Mammary epithelial cell (primary cell): ENCODE measurements around the gene SRD5A3.

ENCODE experiments used
- CTCF ChIP-seq, 2 donors: IDR thresholded peaks in 1 of 2; conservative IDR thresholded peaks in 1 of 2; 2 replicates each; pipeline ENCODE4 v1.5.1; 2011 to 2012; ENCODE audit warnings: inconsistent platforms in 2 of 2, low read length in 2 of 2, mild to moderate bottlenecking in 2 of 2, control low read depth in 1 of 2, low read depth in 1 of 2; ENCODE audit not compliant: insufficient read depth in 1 of 2; ENCODE audit errors: extremely low read depth in 1 of 2
- EZH2 ChIP-seq: IDR thresholded peaks from 2 replicates; pipeline ENCODE4 v1.6.1; 2012; ENCODE audit warnings: low read length, inconsistent platforms, borderline replicate concordance

GRCh38 chr4:55359397-55359916 is 13.4 kb downstream of the SRD5A3 start:
- TF ChIP-seq CTCF (conservative IDR thresholded peaks at IDR 0.05 in 1 of 2, IDR thresholded peaks at IDR 0.05 in 1 of 2; ENCODE audit: extremely low read depth in 1 of 2, insufficient read depth in 1 of 2, low read depth in 1 of 2, low read length in 2 of 2) (no peak), EZH2 (no peak)
